A673 (cell line): ENCODE results near the gene PPP1R14D. TPM values are rescaled to one million over a fixed set of nuclear protein-coding genes. Genes with fewer than 3 reads are reported as not detected.

Experiments
- BruUV-seq: library from RNA; stranded (reverse); fragments of 400-500 nt; replicated peaks from 2 replicates; lab custom pipeline; 2021; lab: Mats Ljungman, UMichigan
- CTCF ChIA-PET: fragments of 300-600 bp; sonication (Branson Sonifier 250); formaldehyde crosslinking; loops from one replicate; lab custom pipeline; 2022; ENCODE audit warnings: antibody characterized with exemption; lab: Charles Lee
- POLR2A ChIA-PET: fragments of 300-600 bp; sonication (Branson Sonifier 250); formaldehyde crosslinking; loops from one replicate; lab custom pipeline; 2022; ENCODE audit warnings: antibody characterized with exemption; ENCODE audit not compliant: low non-redundant PET; lab: Charles Lee
- DNase-seq: peaks from one replicate; pipeline ENCODE4 v3.0.0-alpha.2; 2015; ENCODE audit warnings: low spot score
- H3K27ac ChIP-seq: fragments of 200-600 bp; sonication (generic); 2 replicates; pipeline ENCODE4 v1.5.1; 2016; ENCODE audit warnings: mixed run types, low read depth, mild to moderate bottlenecking, mixed read lengths, antibody characterized with exemption, low read length; ENCODE audit not compliant: poor library complexity, severe bottlenecking
- H3K27me3 ChIP-seq: fragments of 200-600 bp; sonication (generic); replicated peaks from 2 replicates; pipeline ENCODE4 v1.6.1; 2017; ENCODE audit warnings: mixed run types, low read depth, mild to moderate bottlenecking, mixed read lengths, antibody characterized with exemption, low read length; ENCODE audit not compliant: insufficient read depth, poor library complexity
- H3K36me3 ChIP-seq: fragments of 200-600 bp; sonication (generic); 2 replicates; pipeline ENCODE4 v1.6.1; 2016; ENCODE audit warnings: mixed run types, mild to moderate bottlenecking, mixed read lengths, antibody characterized with exemption, low read length; ENCODE audit not compliant: insufficient read depth, poor library complexity, severe bottlenecking
- H3K4me1 ChIP-seq: fragments of 200-600 bp; sonication (generic); 2 replicates; pipeline ENCODE4 v1.6.1; 2017; ENCODE audit warnings: mixed run types, mild to moderate bottlenecking, mixed read lengths, antibody characterized with exemption, low read length; ENCODE audit not compliant: insufficient read depth, poor library complexity, severe bottlenecking
- H3K4me3 ChIP-seq: fragments of 200-600 bp; sonication (generic); 2 replicates; pipeline ENCODE4 v1.5.1; 2016; ENCODE audit warnings: low read depth, mixed run types, mild to moderate bottlenecking, mixed read lengths, low read length; ENCODE audit not compliant: poor library complexity, severe bottlenecking
- H3K9me3 ChIP-seq: fragments of 200-600 bp; sonication (generic); 2 replicates; pipeline ENCODE4 v1.6.1; 2016; ENCODE audit warnings: mixed run types, low read depth, mild to moderate bottlenecking, mixed read lengths, antibody characterized with exemption, low read length; ENCODE audit not compliant: poor library complexity, severe bottlenecking
- EZH2 ChIP-seq: fragments of 200-600 bp; sonication (generic); IDR thresholded peaks from 2 replicates; pipeline ENCODE4 v1.6.1; 2017; ENCODE audit warnings: borderline replicate concordance, low read depth, mild to moderate bottlenecking, mixed read lengths, antibody characterized with exemption, low read length; ENCODE audit not compliant: poor library complexity, severe bottlenecking
- intact Hi-C: fragments of 100-400 bp; cut with micrococcal nuclease; formaldehyde crosslinking; loops from one replicate; pipeline ENCODE4 v1.10.0; 2022; ENCODE audit not compliant: unreplicated experiment
- total RNA-seq: library from RNA; stranded (reverse); gene quantifications from 2 replicates; pipeline ENCODE4 v1.2.3, GENCODE V29; 2021
- TF ChIP-seq, protein P1 (sequence below): fragments of 300-800, 200-600 bp; sonication (generic); conservative IDR thresholded peaks from 2 replicates; pipeline ENCODE4 v1.5.1; 2017; ENCODE audit warnings: low read depth, mild to moderate bottlenecking, antibody characterized with exemption, low read length, moderate library complexity, mixed read lengths

PPP1R14D gene
- total RNA-seq, 1 experiment from 2014 or later, result not detected

DNA sequence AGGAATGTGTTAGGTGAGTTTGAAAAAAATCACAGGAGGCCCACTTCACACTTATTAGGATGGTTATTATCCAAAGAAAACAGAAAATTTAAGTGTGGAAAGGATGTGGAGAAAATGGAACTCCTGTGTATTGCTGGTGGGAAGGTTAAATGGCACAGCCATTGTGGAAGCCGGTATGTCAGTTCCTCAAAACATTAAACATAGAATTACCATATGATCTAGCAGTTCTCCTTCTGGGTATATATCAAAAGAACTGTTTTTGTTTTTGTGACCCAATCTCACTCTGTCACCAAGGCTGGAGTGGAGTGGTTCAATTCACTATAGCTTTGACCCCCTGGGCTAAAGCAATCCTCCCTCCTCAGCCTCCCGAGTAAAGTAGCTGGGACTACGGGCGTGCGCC lies 32.0 kb downstream of the PPP1R14D start:
- H3K36me3 ChIP-seq, result no peaks in the 10 kb centered on the region
- no peaks in the 10 kb centered on the region for H3K27me3 ChIP-seq
- BruUV-seq, result no TSS peak
- no peak overlapping the region for H3K27ac ChIP-seq
- POLR2A ChIA-PET, result no interaction called here
- H3K4me1 ChIP-seq, result peaks cover 8% of the 10 kb centered on the region
- DNase-seq, result no peak
- CTCF ChIA-PET, result no interaction called here
- no peaks in the 10 kb centered on the region for H3K9me3 ChIP-seq
- TF ChIP-seq EZH2, result no peak
- TF ChIP-seq, protein P1, sequence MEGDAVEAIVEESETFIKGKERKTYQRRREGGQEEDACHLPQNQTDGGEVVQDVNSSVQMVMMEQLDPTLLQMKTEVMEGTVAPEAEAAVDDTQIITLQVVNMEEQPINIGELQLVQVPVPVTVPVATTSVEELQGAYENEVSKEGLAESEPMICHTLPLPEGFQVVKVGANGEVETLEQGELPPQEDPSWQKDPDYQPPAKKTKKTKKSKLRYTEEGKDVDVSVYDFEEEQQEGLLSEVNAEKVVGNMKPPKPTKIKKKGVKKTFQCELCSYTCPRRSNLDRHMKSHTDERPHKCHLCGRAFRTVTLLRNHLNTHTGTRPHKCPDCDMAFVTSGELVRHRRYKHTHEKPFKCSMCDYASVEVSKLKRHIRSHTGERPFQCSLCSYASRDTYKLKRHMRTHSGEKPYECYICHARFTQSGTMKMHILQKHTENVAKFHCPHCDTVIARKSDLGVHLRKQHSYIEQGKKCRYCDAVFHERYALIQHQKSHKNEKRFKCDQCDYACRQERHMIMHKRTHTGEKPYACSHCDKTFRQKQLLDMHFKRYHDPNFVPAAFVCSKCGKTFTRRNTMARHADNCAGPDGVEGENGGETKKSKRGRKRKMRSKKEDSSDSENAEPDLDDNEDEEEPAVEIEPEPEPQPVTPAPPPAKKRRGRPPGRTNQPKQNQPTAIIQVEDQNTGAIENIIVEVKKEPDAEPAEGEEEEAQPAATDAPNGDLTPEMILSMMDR, result no peak
- intact Hi-C loops, result no loop called here
- H3K4me3 ChIP-seq, result no peak overlapping the region

DNA sequence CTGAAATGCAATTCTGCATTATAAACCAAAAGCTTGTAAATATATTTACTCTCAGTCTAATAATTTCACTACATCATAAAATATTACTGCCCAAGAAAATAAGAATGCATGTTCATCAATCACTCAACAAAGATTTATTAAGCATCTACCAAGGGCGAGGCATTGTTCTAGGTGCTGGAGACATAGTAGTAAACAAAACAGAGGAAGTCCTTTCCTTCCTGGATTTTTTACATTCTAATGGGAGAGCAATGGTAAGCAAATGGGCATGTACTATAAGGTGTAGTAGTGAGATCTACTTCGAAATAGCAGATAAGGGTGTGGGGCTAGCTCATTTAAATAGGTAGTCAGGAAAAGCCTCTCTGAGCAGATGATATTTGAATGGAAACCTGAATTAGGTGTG lies 32.5 kb downstream of the PPP1R14D start:
- Histone ChIP-seq H3K9me3 (no peaks in the 10 kb centered on the region), H3K27ac (no peak overlapping the region), H3K36me3 (no peaks in the 10 kb centered on the region), H3K4me1 (peaks cover 8% of the 10 kb centered on the region), H3K27me3 (no peaks in the 10 kb centered on the region), H3K4me3 (no peak overlapping the region)
- DNase-seq, result no peak
- TF ChIP-seq EZH2, result no peak
- TF ChIP-seq, protein P1, result no peak
- no TSS peak for BruUV-seq
- intact Hi-C loops, result no loop called here
- CTCF ChIA-PET, result no interaction called here
- POLR2A ChIA-PET, result no interaction called here

DNA sequence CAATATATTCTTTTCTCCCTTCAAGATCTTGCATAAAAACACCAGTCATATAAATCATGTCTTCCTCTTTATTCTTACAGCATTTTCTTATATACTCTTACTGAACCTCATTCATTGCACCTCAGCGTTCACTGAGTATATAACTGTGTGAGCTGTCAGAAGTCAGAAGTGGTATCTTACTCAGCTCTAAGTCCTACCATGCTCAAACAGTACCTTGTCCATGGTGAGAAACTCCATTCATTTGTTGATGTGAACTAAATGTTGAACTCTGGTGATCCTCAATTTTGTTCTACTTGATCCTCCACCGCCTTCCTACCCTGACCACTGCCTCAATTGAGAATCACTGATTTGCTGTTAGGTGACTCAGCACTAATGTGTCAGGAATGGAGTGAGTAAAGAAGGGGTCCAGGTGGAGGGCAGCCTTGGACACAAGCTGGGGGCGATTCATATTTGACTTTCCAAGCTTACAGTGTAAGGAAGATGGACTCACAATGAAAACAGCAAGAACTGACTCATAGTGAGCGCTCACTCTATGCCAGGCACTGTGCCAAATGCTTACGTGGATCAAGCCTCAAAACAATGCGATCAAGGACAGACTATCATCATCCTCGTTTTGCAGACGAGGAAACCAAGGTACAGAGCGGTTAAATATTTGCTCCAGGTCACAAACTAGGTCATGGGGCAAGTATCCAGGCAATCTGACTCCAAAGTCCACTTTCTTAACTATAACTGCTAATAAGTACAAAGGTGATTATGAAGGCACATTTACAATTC lies 35.1 kb downstream of the PPP1R14D start:
- no TSS peak for BruUV-seq
- POLR2A ChIA-PET, result no interaction called here

More for the DNA sequence above, 35.1 kb downstream of the PPP1R14D start:
- Histone ChIP-seq H3K27ac (no peak overlapping the region), H3K27me3 (no peaks in the 10 kb centered on the region), H3K9me3 (no peaks in the 10 kb centered on the region), H3K4me1 (peaks cover 8% of the 10 kb centered on the region), H3K4me3 (no peak overlapping the region), H3K36me3 (no peaks in the 10 kb centered on the region)
- CTCF ChIA-PET, result no interaction called here
- intact Hi-C loops, result no loop called here
- no peak for TF ChIP-seq EZH2
- TF ChIP-seq, protein P1, result no peak
- peak; percentile 70 for DNase-seq
